ENCODE data around the gene CLIP2. TPM values are rescaled to one million over a fixed set of nuclear protein-coding genes. Genes with fewer than 3 reads are reported as not detected.

CLIP2 gene
- total and polyA plus RNA-seq, 2 of the 4 experiments (the other 2 are of a cell fraction) = 18.1 to 20.7 TPM

DNA sequence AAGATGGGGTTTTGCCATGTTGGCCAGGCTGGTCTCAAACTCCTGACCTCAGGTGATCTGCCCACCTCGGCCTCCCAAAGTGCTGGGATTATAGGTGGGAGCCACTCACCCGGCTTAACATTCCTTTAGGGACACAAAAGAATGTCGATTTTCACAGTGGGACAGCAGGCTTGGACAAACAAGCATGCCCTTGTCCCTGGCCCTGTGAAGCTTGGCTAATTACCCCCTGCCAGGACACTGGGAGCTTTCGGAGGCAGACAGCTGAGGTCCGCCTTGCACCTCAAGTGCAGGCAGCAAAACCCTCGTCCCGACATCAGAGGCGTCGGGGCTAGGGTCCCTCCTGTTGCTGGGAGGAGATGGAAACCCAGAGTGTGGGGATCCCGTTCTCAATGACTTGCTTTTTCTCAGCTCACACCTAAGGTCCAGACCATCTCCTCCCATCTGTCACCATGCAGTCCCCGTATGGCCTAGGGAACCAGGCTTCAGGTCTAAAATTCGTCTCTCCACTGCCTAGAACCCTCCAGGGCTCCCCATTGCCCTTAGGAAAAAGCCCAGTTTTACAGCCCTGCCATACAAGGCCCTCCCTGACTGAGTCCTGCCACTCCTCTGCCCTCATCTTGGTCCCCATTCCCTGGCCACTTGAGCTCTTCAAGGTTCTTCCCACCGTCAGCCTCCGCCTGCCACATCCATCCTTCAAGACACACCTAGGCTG lies 6.3 kb upstream of the CLIP2 start:
- H3K9me3 ChIP-seq (ENCODE audit: control insufficient read depth, insufficient read depth, low read length) = no peaks in the 10 kb centered on the region
- no peak overlapping the region for H4K5ac ChIP-seq (ENCODE audit: low read depth, low read length)
- H2BK5ac ChIP-seq (ENCODE audit: low read depth, low read length, poor library complexity, severe bottlenecking) = no peak overlapping the region
- in situ Hi-C loops (cut with MboI; ENCODE audit: low sequenced_read_pairs) (no loop called here), dilution Hi-C loops (cut with HindIII; ENCODE audit: low sequenced_read_pairs, unreplicated experiment) (no loop called here), intact Hi-C loops (cut with micrococcal nuclease) (no loop called here)
- H2BK120ac ChIP-seq (ENCODE audit: low read depth, low read length) = peak overlapping the region; percentile 46
- H3K4me3 ChIP-seq (ENCODE audit: insufficient read depth, low read depth, low read length) = no peak overlapping the region
- no peaks in the 10 kb centered on the region for H3K36me3 ChIP-seq (ENCODE audit: control insufficient read depth, insufficient read depth, low read length)
- H3K4me2 ChIP-seq (ENCODE audit: low read depth, low read length) = no peak overlapping the region
- peak overlapping the region; percentile 59 for H3K4ac ChIP-seq (ENCODE audit: low read depth, low read length)
- H4K91ac ChIP-seq (ENCODE audit: insufficient read depth, low read depth, low read length) = peak overlapping the region; percentile 35
- peak overlapping the region; percentile 87 for H2AK5ac ChIP-seq (ENCODE audit: low read depth, low read length)
- H3K14ac ChIP-seq (replicated peaks; ENCODE audit: low read depth, low read length) = 0 out of 2 replicates have a peak overlapping the region, but pooled peaks have one; percentile 2
- no peak overlapping the region for H4K8ac ChIP-seq (ENCODE audit: low read depth in 2 of 2, low read length in 2 of 2)
- no peak overlapping the region for H3K27ac ChIP-seq (ENCODE audit: insufficient read depth, low read length)
- H3K56ac ChIP-seq (ENCODE audit: extremely low read depth, insufficient read depth, low read length) = no peak overlapping the region
- 96% methylated on average over 4 of the region's 14 CpGs; no CpG with 5 or more reads in 1 of the 2 experiments for WGBS, 2 experiments (ENCODE audit: extremely low coverage in 2 of 2, insufficient read length in 1 of 2)
- peak overlapping the region; percentile 13 for H2AK9ac ChIP-seq (replicated peaks; ENCODE audit: low read depth, low read length, poor library complexity)
- ATAC-seq (ENCODE audit: low read depth) (no peak), DNase-seq (no peak)
- H3K4me1 ChIP-seq (ENCODE audit: control insufficient read depth, insufficient read depth, low read length) = peaks cover 14% of the 10 kb centered on the region
- H3K23ac ChIP-seq (ENCODE audit: low read depth, low read length) = peak overlapping the region; percentile 20; the same call in 1 of the 2 replicates
- POLR2A ChIA-PET (ENCODE audit: unreplicated experiment) = interaction anchor here (0.6 kb wide), 1 partner anchor 51 kb away, joined by 4 read pairs; no protein-coding TSS in a partner anchor
- no peak overlapping the region for H3K18ac ChIP-seq (ENCODE audit: low read depth, low read length)
- H3K79me1 ChIP-seq (ENCODE audit: low read depth in 1 of 2, low read length in 2 of 2) = peaks cover 6 to 20% of the 10 kb centered on the region in 2 experiments; a peak in 3 of 4 replicates
- H3K9me1 ChIP-seq (ENCODE audit: insufficient read depth, low read length) = peaks cover 14% of the 10 kb centered on the region
- CTCF ChIA-PET = no interaction called here
- H2AFZ ChIP-seq (replicated peaks; ENCODE audit: low read length, poor library complexity) = no peak overlapping the region
- H3K27me3 ChIP-seq (ENCODE audit: control insufficient read depth, insufficient read depth, low read length) = no peaks in the 10 kb centered on the region
- no peak for TF ChIP-seq MAZ (IDR thresholded peaks at IDR 0.05; ENCODE audit: borderline replicate concordance, low read depth, low read length)
- no peak for TF ChIP-seq FOS (IDR thresholded peaks at IDR 0.05; ENCODE audit: low read depth, low read length)
- TF ChIP-seq, protein P1, sequence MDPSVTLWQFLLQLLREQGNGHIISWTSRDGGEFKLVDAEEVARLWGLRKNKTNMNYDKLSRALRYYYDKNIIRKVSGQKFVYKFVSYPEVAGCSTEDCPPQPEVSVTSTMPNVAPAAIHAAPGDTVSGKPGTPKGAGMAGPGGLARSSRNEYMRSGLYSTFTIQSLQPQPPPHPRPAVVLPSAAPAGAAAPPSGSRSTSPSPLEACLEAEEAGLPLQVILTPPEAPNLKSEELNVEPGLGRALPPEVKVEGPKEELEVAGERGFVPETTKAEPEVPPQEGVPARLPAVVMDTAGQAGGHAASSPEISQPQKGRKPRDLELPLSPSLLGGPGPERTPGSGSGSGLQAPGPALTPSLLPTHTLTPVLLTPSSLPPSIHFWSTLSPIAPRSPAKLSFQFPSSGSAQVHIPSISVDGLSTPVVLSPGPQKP (IDR thresholded peaks at IDR 0.05; ENCODE audit: borderline replicate concordance, low read depth, low read length) = no peak
- peak overlapping the region; percentile 68; the same call in 1 of the 3 replicates for H2BK15ac ChIP-seq (ENCODE audit: low read depth, low read length)
- H3K9ac ChIP-seq (ENCODE audit: low read depth, low read length) = no peak overlapping the region
- H2BK20ac ChIP-seq (ENCODE audit: low read depth, low read length) = peak overlapping the region; percentile 68
- no peaks in the 10 kb centered on the region for H4K20me1 ChIP-seq (ENCODE audit: insufficient read depth, low read length)
- no TSS peak for BruUV-seq (replicated peaks)
